HEK293 (cell line): ENCODE results near the gene NFIL3.
A peak's percentile ranks its signal among the peaks of the same experiment; 100 is the strongest.

Experiments used
- ATF2 ChIP-seq: fragments of 450-650 bp; formaldehyde crosslinking; IDR thresholded peaks from 2 replicates; pipeline ENCODE4 v1.5.1; 2016; ENCODE audit warnings: missing biosample characterization, missing genetic modification characterization, low read depth
- GLIS2 ChIP-seq: fragments of 450-650 bp; formaldehyde crosslinking; IDR thresholded peaks from 2 replicates; pipeline ENCODE4 v1.5.1; 2016; ENCODE audit warnings: missing biosample characterization, missing genetic modification characterization
- HIC1 ChIP-seq: fragments of 450-650 bp; formaldehyde crosslinking; IDR thresholded peaks from 2 replicates; pipeline ENCODE4 v1.5.1; 2016; ENCODE audit warnings: missing biosample characterization, missing genetic modification characterization
- INSM2 ChIP-seq: fragments of 450-650 bp; formaldehyde crosslinking; IDR thresholded peaks from 2 replicates; pipeline ENCODE4 v1.5.1; 2016; ENCODE audit warnings: missing biosample characterization, missing genetic modification characterization
- PATZ1 ChIP-seq: fragments of 450-650 bp; formaldehyde crosslinking; IDR thresholded peaks from 2 replicates; pipeline ENCODE4 v1.5.1; 2016; ENCODE audit warnings: missing biosample characterization, missing genetic modification characterization
- PRDM6 ChIP-seq: fragments of 450-650 bp; formaldehyde crosslinking; IDR thresholded peaks from 2 replicates; pipeline ENCODE4 v1.5.1; 2017; ENCODE audit warnings: missing biosample characterization, missing genetic modification characterization
- TSHZ1 ChIP-seq: fragments of 450-650 bp; formaldehyde crosslinking; IDR thresholded peaks from 2 replicates; pipeline ENCODE4 v1.5.1; 2016; ENCODE audit warnings: missing biosample characterization, missing genetic modification characterization, borderline replicate concordance
- ZBTB11 ChIP-seq: fragments of 450-650 bp; formaldehyde crosslinking; conservative IDR thresholded peaks from 2 replicates; pipeline ENCODE4 v1.5.1; 2016; ENCODE audit warnings: low read depth, missing biosample characterization, missing genetic modification characterization
- ZFP3 ChIP-seq: fragments of 450-650 bp; formaldehyde crosslinking; IDR thresholded peaks from 2 replicates; pipeline ENCODE4 v1.5.1; 2016; ENCODE audit warnings: low read depth, missing biosample characterization, missing genetic modification characterization
- ZNF114 ChIP-seq: fragments of 450-650 bp; formaldehyde crosslinking; IDR thresholded peaks from 2 replicates; pipeline ENCODE4 v1.5.0; 2017; ENCODE audit warnings: missing biosample characterization, missing genetic modification characterization
- ZNF121 ChIP-seq: fragments of 450-650 bp; formaldehyde crosslinking; IDR thresholded peaks from 2 replicates; pipeline ENCODE4 v1.5.1; 2016; ENCODE audit warnings: missing biosample characterization, missing genetic modification characterization
- ZNF266 ChIP-seq: fragments of 450-650 bp; formaldehyde crosslinking; IDR thresholded peaks from 2 replicates; pipeline ENCODE4 v1.5.1; 2016; ENCODE audit warnings: missing biosample characterization, missing genetic modification characterization, low read depth
- ZNF544 ChIP-seq: fragments of 450-650 bp; formaldehyde crosslinking; IDR thresholded peaks from 2 replicates; pipeline ENCODE4 v1.5.0; 2017; ENCODE audit warnings: missing biosample characterization, missing genetic modification characterization
- ZNF600 ChIP-seq: fragments of 450-650 bp; formaldehyde crosslinking; IDR thresholded peaks from 2 replicates; pipeline ENCODE4 v1.5.1; 2016; ENCODE audit warnings: missing biosample characterization, missing genetic modification characterization
- ZNF610 ChIP-seq: fragments of 450-650 bp; formaldehyde crosslinking; IDR thresholded peaks from 2 replicates; pipeline ENCODE4 v1.5.1; 2016; ENCODE audit warnings: missing biosample characterization, missing genetic modification characterization, borderline replicate concordance
- ZNF623 ChIP-seq: fragments of 450-650 bp; formaldehyde crosslinking; IDR thresholded peaks from 2 replicates; pipeline ENCODE4 v1.5.1; 2016; ENCODE audit warnings: missing biosample characterization, missing genetic modification characterization
- ZNF692 ChIP-seq: fragments of 450-650 bp; formaldehyde crosslinking; IDR thresholded peaks from 2 replicates; pipeline ENCODE4 v1.5.1; 2016; ENCODE audit warnings: missing biosample characterization, missing genetic modification characterization
- ZNF76 ChIP-seq: fragments of 450-650 bp; formaldehyde crosslinking; IDR thresholded peaks from 2 replicates; pipeline ENCODE4; 2016; ENCODE audit warnings: low read depth, missing biosample characterization, missing genetic modification characterization, borderline replicate concordance
- ZNF837 ChIP-seq: fragments of 450-650 bp; formaldehyde crosslinking; IDR thresholded peaks from 2 replicates; pipeline ENCODE4 v1.5.1; 2016; ENCODE audit warnings: missing biosample characterization, missing genetic modification characterization

The NFIL3 gene

GRCh38 chr9:91422758-91423711 lies 597 bp downstream of the NFIL3 start (continued):
- no peak for TF ChIP-seq ZNF692 (tag by site-specific recombination)
- TF ChIP-seq PATZ1 (tag by site-specific recombination), result peak; percentile 68; the same call in 1 of the 2 replicates
- no peak for TF ChIP-seq ZNF837 (tag by site-specific recombination)
- TF ChIP-seq TSHZ1 (tag by site-specific recombination), result no peak
- TF ChIP-seq ZFP3 (tag by site-specific recombination), result no peak
- TF ChIP-seq ZNF600 (tag by site-specific recombination), result peak; percentile 31; the same call in 1 of the 2 replicates
- TF ChIP-seq ZBTB11 (tag by site-specific recombination), result no peak
- TF ChIP-seq ZNF121, result no peak
- no peak for TF ChIP-seq HIC1 (tag by site-specific recombination)
- TF ChIP-seq ZNF266, result no peak
- TF ChIP-seq GLIS2, result no peak
- TF ChIP-seq ZNF610 (tag by site-specific recombination), result no peak
- peak; percentile 36; the same call in 1 of the 2 replicates for TF ChIP-seq ATF2 (tag by site-specific recombination)
- no peak for TF ChIP-seq ZNF544 (tag by site-specific recombination)
- no peak for TF ChIP-seq INSM2 (tag by site-specific recombination)
- no peak for TF ChIP-seq PRDM6
- TF ChIP-seq ZNF114 (tag by site-specific recombination), result no peak
- no peak for TF ChIP-seq ZNF76 (tag by site-specific recombination)
- TF ChIP-seq ZNF623 (tag by site-specific recombination), result no peak
